GM19397 (cell line): ENCODE results near the gene CDC37L1.
"Not testable (repeated sequence)": the region's sequence is repeated elsewhere in the genome, so short reads cannot be mapped to it uniquely, and the experiment has no call there.

Source experiments
- ATAC-seq: cut with Tn5 transposase; IDR thresholded peaks from one replicate; pipeline ENCODE4 v1.9.1; 2021; ENCODE audit warnings: mild to moderate bottlenecking, moderate library complexity; ENCODE audit not compliant: unreplicated experiment

Gene CDC37L1

GRCh38 chr9:4679268-4680172, at the start of gene CDC37L1:
Gene CDC37L1 (plus strand): TSS chr9:4679569. CDS start chr9:4679768, 199 bp downstream.
- peak; percentile 97 for ATAC-seq

DNA sequence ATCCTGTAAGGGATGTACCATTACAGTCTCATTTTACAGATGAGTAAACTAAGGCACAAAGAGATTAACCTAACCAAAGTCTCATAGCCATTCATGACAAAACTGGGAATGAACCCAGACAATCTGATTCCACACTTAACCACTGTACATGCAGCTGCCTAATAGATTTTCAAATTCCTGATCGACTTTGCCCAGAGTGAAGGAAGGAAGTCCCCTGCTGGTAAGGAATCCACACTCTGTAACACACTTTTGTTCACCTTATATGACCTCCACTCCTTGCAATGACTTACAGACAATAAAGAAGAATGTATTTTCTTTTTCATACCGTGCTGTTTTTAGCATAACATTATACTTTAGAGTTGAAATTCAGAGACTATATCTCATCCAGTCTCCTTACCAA, 48.5 kb upstream of the CDC37L1 start:
- no peak for ATAC-seq

DNA sequence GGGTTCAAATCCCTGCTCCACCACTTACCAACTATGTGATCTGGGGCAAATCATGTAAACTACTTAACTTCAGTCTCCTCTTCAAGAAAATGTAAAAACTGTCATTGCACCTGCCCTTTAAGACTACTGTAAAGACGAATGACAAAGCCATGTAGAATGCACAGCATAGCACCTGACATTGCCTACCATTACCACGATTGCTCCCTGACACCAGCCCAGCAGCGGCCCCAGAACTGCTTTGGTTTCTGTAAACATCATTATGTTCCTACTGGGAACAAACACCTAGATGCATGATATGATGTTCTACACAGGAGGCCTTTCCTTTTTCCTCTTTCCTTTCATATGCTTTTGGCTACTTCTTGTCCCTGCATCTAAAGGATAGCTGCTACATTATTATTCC, 40.4 kb upstream of the CDC37L1 start:
- no peak for ATAC-seq

DNA sequence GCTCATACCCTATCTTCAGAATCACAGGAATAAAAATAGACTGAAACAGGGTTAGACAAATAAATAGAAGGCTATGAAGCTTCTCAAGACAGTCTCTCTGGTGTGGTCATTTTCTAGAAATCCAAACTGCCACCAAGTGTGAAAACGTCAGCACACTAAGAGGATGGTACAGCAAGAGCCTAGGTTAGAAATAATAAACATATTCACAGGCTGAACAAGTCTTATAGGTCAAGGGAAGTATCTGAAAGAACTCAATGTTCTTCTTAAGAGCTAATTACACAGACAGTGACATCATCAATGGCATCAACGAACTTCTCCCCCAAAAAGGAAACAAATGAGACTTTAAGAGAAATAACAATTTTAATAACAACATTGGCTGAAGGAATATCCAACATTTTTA, 39.9 kb upstream of the CDC37L1 start:
- ATAC-seq = no peak

- ATAC-seq = no peak
These were observed 39.3 kb upstream of the CDC37L1 start for GRCh38 chr9:4640027-4640426.

- no peak for ATAC-seq
These were observed 37.0 kb upstream of the CDC37L1 start for GRCh38 chr9:4642351-4642750.

DNA sequence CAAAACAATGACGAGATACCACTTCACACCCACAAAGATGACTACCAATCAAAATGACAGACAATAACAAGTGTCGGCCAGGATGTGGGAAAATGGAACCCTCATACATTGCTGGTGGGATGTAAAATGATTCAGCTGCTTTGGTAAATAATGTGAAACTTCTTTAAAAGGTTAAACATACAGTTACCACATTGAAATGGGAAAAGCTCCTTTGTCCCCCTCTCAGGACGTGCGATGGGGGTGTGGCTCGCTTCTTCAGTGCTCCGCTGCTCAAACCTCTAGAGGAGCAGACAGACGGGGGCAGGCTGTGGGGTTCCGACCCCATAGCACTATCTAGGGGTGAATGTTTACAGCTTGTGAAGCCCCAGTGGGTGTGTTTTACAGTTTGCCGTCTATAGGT, 25.3 kb upstream of the CDC37L1 start:
- no peak for ATAC-seq

DNA sequence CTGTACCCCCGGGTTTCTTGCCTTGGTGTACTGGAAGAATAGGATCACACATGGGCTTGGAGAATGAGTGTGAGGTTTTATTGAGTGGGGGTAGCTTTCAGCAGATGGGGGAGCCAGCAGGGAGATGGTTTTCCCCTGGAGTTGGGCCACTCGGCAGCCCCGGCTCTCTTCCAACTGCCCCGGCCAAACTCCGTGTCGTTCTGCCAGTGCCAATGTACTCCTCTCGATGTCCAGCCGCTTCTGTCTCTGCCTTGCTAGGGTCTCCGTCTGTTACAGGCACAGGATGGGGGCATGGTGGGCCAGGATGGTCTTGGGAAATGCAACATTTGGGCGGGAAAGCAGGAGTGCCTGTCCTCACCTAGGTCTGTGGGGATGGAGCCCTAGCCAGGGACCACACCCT, 24.8 kb upstream of the CDC37L1 start:
- ATAC-seq = no peak

GRCh38 chr9:4656196-4656595, 23.2 kb upstream of the CDC37L1 start:
- ATAC-seq = not testable (repeated sequence)

GRCh38 chr9:4656621-4657020, 22.7 kb upstream of the CDC37L1 start:
- ATAC-seq = no peak

GRCh38 chr9:4657426-4658159, 21.8 kb upstream of the CDC37L1 start:
- no peak for ATAC-seq

DNA sequence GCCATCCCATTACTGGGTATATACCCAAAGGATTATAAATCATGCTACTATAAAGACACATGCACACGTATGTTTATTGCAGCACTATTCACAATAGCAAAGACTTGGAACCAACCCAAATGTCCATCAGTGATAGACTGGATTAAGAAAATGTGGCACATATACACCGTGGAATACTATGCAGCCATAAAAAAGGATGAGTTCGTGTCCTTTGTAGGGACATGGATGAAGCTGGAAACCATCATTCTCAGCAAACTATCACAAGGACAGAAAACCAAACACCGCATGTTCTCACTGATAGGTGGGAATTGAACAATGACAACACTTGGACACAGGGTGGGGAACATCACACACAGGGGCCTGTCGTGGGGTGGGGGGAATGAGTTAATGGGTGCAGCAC, 18.7 kb upstream of the CDC37L1 start:
- not testable (repeated sequence) for ATAC-seq

- no peak for ATAC-seq
These were observed 18.2 kb upstream of the CDC37L1 start for GRCh38 chr9:4661165-4661564.

DNA sequence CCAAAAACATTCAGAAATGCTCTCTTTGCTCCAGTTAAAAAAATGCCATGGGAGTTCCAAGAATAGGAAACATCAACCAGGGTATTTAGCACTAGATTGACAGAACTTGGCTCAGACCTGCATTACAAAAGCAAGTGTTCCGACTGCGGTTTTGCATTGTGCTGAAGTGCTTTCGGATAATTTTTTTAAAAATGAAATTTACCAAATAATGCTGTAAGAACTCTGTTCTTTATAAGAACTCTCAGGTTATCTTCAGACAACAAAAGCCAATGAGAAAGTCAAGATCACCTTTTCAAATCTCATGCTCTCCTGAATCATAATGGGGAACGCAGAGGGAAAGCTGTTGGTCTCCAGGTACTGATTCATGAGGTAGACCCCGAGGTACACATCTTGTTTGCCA, 17.8 kb upstream of the CDC37L1 start:
- ATAC-seq = no peak

- ATAC-seq = peak; percentile 87
These were observed 17.0 kb upstream of the CDC37L1 start, which contains the start of gene PLPP6 for GRCh38 chr9:4662108-4662988. Gene PLPP6 (plus strand): TSS chr9:4662294. CDS start chr9:4662376, 82 bp downstream.

- ATAC-seq = no peak
These were observed 16.2 kb upstream of the CDC37L1 start for GRCh38 chr9:4662989-4663792.

GRCh38 chr9:4663956-4664355, 15.4 kb upstream of the CDC37L1 start:
- ATAC-seq = no peak

GRCh38 chr9:4665357-4665756, 14.0 kb upstream of the CDC37L1 start:
- ATAC-seq = no peak

GRCh38 chr9:4666042-4666699, 13.2 kb upstream of the CDC37L1 start, which contains the start of gene SPATA6L:
Gene SPATA6L (minus strand): TSS chr9:4666480. CDS start chr9:4666250, 230 bp downstream.
- ATAC-seq = no peak
